ENCODE results near the gene SCFD1. TPM values are rescaled to one million over a fixed set of nuclear protein-coding genes. Genes with fewer than 3 reads are reported as not detected.

The SCFD1 gene
- total and polyA plus RNA-seq, 2 donors from 2014 or later, result 52.0 to 74.4 TPM

- intact Hi-C loops (cut with DNase I), result no loop called here
- DNase-seq (peak in 3 of 5 donors; percentile 21 to 49 (median 46)), FAIRE-seq (no peak)
- no peak for TF ChIP-seq CTCF (IDR thresholded peaks at IDR 0.05; ENCODE audit: borderline replicate concordance, extremely low read depth, insufficient read depth)
- no peaks in the 10 kb centered on the region for H3K36me3 ChIP-seq (ENCODE audit: control insufficient read depth in 2 of 3, insufficient read depth in 3 of 3, low read length in 3 of 3)
- no peaks in the 10 kb centered on the region for H3K9me3 ChIP-seq (ENCODE audit: control insufficient read depth in 2 of 3, insufficient read depth in 1 of 3, low read length in 3 of 3)
- peak overlapping the region; percentile 95 to 98 (median 97) for H3K4me3 ChIP-seq (ENCODE audit: low read length in 3 of 3)
- peak overlapping the region; percentile 71 to 84 for H3K27ac ChIP-seq (ENCODE audit: low read depth in 2 of 2, low read length in 2 of 2)
- peaks cover 0 to 5% (median 5%) of the 10 kb centered on the region in 3 donors for H3K4me1 ChIP-seq (ENCODE audit: control insufficient read depth in 2 of 3, insufficient read depth in 2 of 3, low read depth in 1 of 3, low read length in 3 of 3)
- H3K27me3 ChIP-seq (ENCODE audit: control insufficient read depth, insufficient read depth, low read length), result no peaks in the 10 kb centered on the region
- peak overlapping the region; percentile 52 to 97 (median 86) for H3K9ac ChIP-seq (ENCODE audit: low read length in 3 of 3)
Measured at GRCh38 chr14:30621354-30621939, 672 bp upstream of the SCFD1 start.

- H3K36me3 ChIP-seq (ENCODE audit: control insufficient read depth in 2 of 3, insufficient read depth in 3 of 3, low read length in 3 of 3), result no peaks in the 10 kb centered on the region
- no peaks in the 10 kb centered on the region for H3K9me3 ChIP-seq (ENCODE audit: control insufficient read depth in 2 of 3, insufficient read depth in 1 of 3, low read length in 3 of 3)
- FAIRE-seq (no peak), DNase-seq (no peak)
- no peaks in the 10 kb centered on the region for H3K27me3 ChIP-seq (ENCODE audit: control insufficient read depth, insufficient read depth, low read length)
- peaks cover 0 to 5% (median 5%) of the 10 kb centered on the region in 3 donors for H3K4me1 ChIP-seq (ENCODE audit: control insufficient read depth in 2 of 3, insufficient read depth in 2 of 3, low read depth in 1 of 3, low read length in 3 of 3)
- no peak overlapping the region for H3K27ac ChIP-seq (ENCODE audit: low read depth in 2 of 2, low read length in 2 of 2)
- intact Hi-C loops (cut with DNase I), result no loop called here
- peak overlapping the region in 1 of 3 donors; percentile 97 for H3K9ac ChIP-seq (ENCODE audit: low read length in 3 of 3)
- no peak for TF ChIP-seq CTCF (IDR thresholded peaks at IDR 0.05; ENCODE audit: borderline replicate concordance, extremely low read depth, insufficient read depth)
- H3K4me3 ChIP-seq (ENCODE audit: low read length in 3 of 3), result peak overlapping the region; percentile 95 to 98 (median 97)
Measured at GRCh38 chr14:30623412-30624131, 1.5 kb downstream of the SCFD1 start.

- Histone ChIP-seq H3K36me3 (ENCODE audit: control insufficient read depth in 2 of 3, insufficient read depth in 3 of 3, low read length in 3 of 3) (no peaks in the 10 kb centered on the region), H3K9me3 (ENCODE audit: control insufficient read depth in 2 of 3, insufficient read depth in 1 of 3, low read length in 3 of 3) (no peaks in the 10 kb centered on the region), H3K4me3 (ENCODE audit: low read length in 3 of 3) (peak overlapping the region in 1 of 3 donors; percentile 14), H3K9ac (ENCODE audit: low read length in 3 of 3) (no peak overlapping the region), H3K27ac (ENCODE audit: low read depth in 2 of 2, low read length in 2 of 2) (no peak overlapping the region), H3K4me1 (ENCODE audit: control insufficient read depth in 2 of 3, insufficient read depth in 2 of 3, low read depth in 1 of 3, low read length in 3 of 3) (peaks cover 0 to 5% (median 5%) of the 10 kb centered on the region in 3 donors), H3K27me3 (ENCODE audit: control insufficient read depth, insufficient read depth, low read length) (no peaks in the 10 kb centered on the region)
- intact Hi-C loops (cut with DNase I), result no loop called here
- FAIRE-seq (no peak), DNase-seq (no peak)
- TF ChIP-seq CTCF (IDR thresholded peaks at IDR 0.05; ENCODE audit: borderline replicate concordance, extremely low read depth, insufficient read depth), result no peak
Measured at GRCh38 chr14:30624132-30624423, 2.0 kb downstream of the SCFD1 start.

All from kidney (tissue), 14 donors.